IMR-90 (cell line): ENCODE results near the gene BHLHE23.

Experiments
- CHD1 ChIP-seq: IDR thresholded peaks from 2 replicates; pipeline ENCODE4 v1.6.1; 2012; ENCODE audit warnings: low read depth, low read length, improper control_type of control experiment
- POLR2A ChIP-seq: IDR thresholded peaks from 2 replicates; pipeline ENCODE4 v1.6.1; 2012; ENCODE audit warnings: mild to moderate bottlenecking, low read depth, low read length
- RCOR1 ChIP-seq: IDR thresholded peaks from 2 replicates; pipeline ENCODE4 v1.6.1; 2012; ENCODE audit warnings: mild to moderate bottlenecking, low read length, improper control_type of control experiment; ENCODE audit not compliant: insufficient replicate concordance
- TF ChIP-seq, protein P1 (sequence below): conservative IDR thresholded peaks from 2 replicates; pipeline ENCODE4 v1.5.1; 2012; ENCODE audit warnings: mild to moderate bottlenecking, low read depth, low read length, improper control_type of control experiment
- TF ChIP-seq, protein P2 (sequence below): fragments of 150-350 bp; IDR thresholded peaks from 2 replicates; pipeline ENCODE4 v1.6.1; 2017; ENCODE audit warnings: mild to moderate bottlenecking, antibody characterized with exemption, low read length, low read depth

DNA sequence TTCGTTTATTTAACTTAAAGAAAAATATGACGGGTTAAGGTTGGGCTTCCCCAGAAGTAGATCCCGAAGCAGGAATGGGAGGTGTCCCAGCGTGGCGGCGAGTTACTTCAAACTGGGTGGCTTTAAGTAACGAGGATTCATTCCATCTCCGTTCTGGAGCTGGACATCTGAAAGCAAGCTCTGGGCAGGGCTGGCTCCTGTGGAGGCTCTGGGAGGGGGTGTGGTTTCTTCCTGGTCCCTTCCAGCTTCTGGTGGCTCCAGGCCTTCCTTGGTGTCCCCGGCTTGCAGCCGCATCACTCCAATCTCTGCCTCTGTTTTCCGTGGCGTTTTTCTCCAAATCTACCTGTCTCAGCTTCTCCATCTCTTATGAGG, 47.3 kb upstream of the BHLHE23 start:
- TF ChIP-seq POLR2A (no peak), CHD1 (no peak), RCOR1 (no peak)
- TF ChIP-seq, protein P1, sequence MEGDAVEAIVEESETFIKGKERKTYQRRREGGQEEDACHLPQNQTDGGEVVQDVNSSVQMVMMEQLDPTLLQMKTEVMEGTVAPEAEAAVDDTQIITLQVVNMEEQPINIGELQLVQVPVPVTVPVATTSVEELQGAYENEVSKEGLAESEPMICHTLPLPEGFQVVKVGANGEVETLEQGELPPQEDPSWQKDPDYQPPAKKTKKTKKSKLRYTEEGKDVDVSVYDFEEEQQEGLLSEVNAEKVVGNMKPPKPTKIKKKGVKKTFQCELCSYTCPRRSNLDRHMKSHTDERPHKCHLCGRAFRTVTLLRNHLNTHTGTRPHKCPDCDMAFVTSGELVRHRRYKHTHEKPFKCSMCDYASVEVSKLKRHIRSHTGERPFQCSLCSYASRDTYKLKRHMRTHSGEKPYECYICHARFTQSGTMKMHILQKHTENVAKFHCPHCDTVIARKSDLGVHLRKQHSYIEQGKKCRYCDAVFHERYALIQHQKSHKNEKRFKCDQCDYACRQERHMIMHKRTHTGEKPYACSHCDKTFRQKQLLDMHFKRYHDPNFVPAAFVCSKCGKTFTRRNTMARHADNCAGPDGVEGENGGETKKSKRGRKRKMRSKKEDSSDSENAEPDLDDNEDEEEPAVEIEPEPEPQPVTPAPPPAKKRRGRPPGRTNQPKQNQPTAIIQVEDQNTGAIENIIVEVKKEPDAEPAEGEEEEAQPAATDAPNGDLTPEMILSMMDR, result no peak
- TF ChIP-seq, protein P2, sequence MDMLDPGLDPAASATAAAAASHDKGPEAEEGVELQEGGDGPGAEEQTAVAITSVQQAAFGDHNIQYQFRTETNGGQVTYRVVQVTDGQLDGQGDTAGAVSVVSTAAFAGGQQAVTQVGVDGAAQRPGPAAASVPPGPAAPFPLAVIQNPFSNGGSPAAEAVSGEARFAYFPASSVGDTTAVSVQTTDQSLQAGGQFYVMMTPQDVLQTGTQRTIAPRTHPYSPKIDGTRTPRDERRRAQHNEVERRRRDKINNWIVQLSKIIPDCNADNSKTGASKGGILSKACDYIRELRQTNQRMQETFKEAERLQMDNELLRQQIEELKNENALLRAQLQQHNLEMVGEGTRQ, result no peak
